MCF 10A (cell line): ENCODE data around the gene RRAS. TPM values are rescaled to one million over a fixed set of nuclear protein-coding genes. Genes with fewer than 3 reads are reported as not detected.

Source experiments
- BruUV-seq: library from RNA; stranded (reverse); fragments of 400-500 nt; replicated peaks from 2 replicates; lab custom pipeline; 2021; lab: Mats Ljungman, UMichigan
- CTCF ChIA-PET: fragments of 300-600 bp; sonication (Branson Sonifier 250); formaldehyde crosslinking; extraction: SDS; loops from one replicate; lab custom pipeline; 2021; ENCODE audit warnings: antibody characterized with exemption, inconsistent platforms; lab: Yijun Ruan, JAX
- POLR2A ChIA-PET: fragments of 300-600, 350-650 bp; sonication (Branson Sonifier 250); formaldehyde crosslinking; extraction: SDS; loops from one replicate; lab custom pipeline; 2020; ENCODE audit warnings: antibody characterized with exemption, inconsistent platforms; lab: Yijun Ruan, JAX
- DNase-seq: peaks from one replicate; pipeline ENCODE4 v3.0.0-alpha.2; 2018; ENCODE audit not compliant: unreplicated experiment
- H3K27ac Mint-ChIP-seq: one replicate; pipeline ENCODE4 v1.8.0; 2022; ENCODE audit warnings: mild to moderate bottlenecking, low read depth, mixed read lengths; ENCODE audit not compliant: unreplicated experiment
- H3K27me3 Mint-ChIP-seq: one replicate; pipeline ENCODE4 v1.8.0; 2022; ENCODE audit warnings: mixed read lengths; ENCODE audit not compliant: insufficient read depth, unreplicated experiment
- H3K36me3 Mint-ChIP-seq: one replicate; pipeline ENCODE4 v1.8.0; 2022; ENCODE audit warnings: mild to moderate bottlenecking, moderate library complexity, mixed read lengths; ENCODE audit not compliant: insufficient read depth, unreplicated experiment
- H3K4me1 Mint-ChIP-seq: one replicate; pipeline ENCODE4 v1.8.0; 2022; ENCODE audit warnings: mixed read lengths; ENCODE audit not compliant: insufficient read depth, unreplicated experiment
- H3K4me3 Mint-ChIP-seq: one replicate; pipeline ENCODE4 v1.8.0; 2022; ENCODE audit warnings: mild to moderate bottlenecking, moderate library complexity, mixed read lengths; ENCODE audit not compliant: unreplicated experiment
- H3K9me3 Mint-ChIP-seq: one replicate; pipeline ENCODE4 v1.8.0; 2022; ENCODE audit warnings: mixed read lengths; ENCODE audit not compliant: unreplicated experiment
- CTCF ChIP-seq: fragments of 200-600 bp; IDR thresholded peaks from one replicate; pipeline ENCODE4 v1.8.0; 2022; ENCODE audit warnings: antibody characterized with exemption, mild to moderate bottlenecking; ENCODE audit not compliant: unreplicated experiment
- intact Hi-C: fragments of 100-400 bp; cut with micrococcal nuclease; formaldehyde crosslinking; loops from 2 replicates; pipeline ENCODE4 v1.14.1; 2022
- total RNA-seq: library from RNA; stranded (reverse); gene quantifications from 2 replicates; pipeline ENCODE4 v1.2.3, GENCODE V29; 2022

The RRAS gene
- total RNA-seq, 1 experiment from 2014 or later = 37.6 TPM

GRCh38 chr19:49660338-49660961, 20.5 kb upstream of the RRAS start:
- BruUV-seq = no TSS peak

GRCh38 chr19:49658566-49659442, 18.9 kb upstream of the RRAS start:
- DNase-seq = no peak
- POLR2A ChIA-PET = interaction anchor here (11.4 kb wide), 1 partner anchor 17 kb away, joined by 167 read pairs; the partner anchor contains the start of genes RRAS and SCAF1
- no peaks in the 10 kb centered on the region for H3K4me1 Mint-ChIP-seq
- no peak overlapping the region for H3K4me3 Mint-ChIP-seq
- no peaks in the 10 kb centered on the region for H3K9me3 Mint-ChIP-seq
- BruUV-seq = no TSS peak
- H3K27ac Mint-ChIP-seq = no peak overlapping the region
- H3K27me3 Mint-ChIP-seq = no peaks in the 10 kb centered on the region
- intact Hi-C loops = no loop called here
- peaks cover 58% of the 10 kb centered on the region for H3K36me3 Mint-ChIP-seq
- CTCF ChIA-PET = interaction anchor here (1.0 kb wide), 1 partner anchor 89 kb away, joined by 4 read pairs; no protein-coding TSS in a partner anchor
- TF ChIP-seq CTCF = no peak

More at GRCh38 chr19:49660338-49660961, 20.5 kb upstream of the RRAS start:
- Mint-ChIP-seq H3K27me3 (no peaks in the 10 kb centered on the region), H3K36me3 (peaks cover 42% of the 10 kb centered on the region), H3K9me3 (no peaks in the 10 kb centered on the region), H3K4me3 (no peak overlapping the region), H3K4me1 (peaks cover 6% of the 10 kb centered on the region), H3K27ac (peak overlapping the region; percentile 27)
- no peak for TF ChIP-seq CTCF
- CTCF ChIA-PET = interaction anchor here (0.7 to 1.1 kb wide), 5 partner anchors 12 to 372 kb away, joined by 3 to 4 read pairs (median 3); no protein-coding TSS in a partner anchor
- intact Hi-C loops = no loop called here
- DNase-seq = no peak
- POLR2A ChIA-PET = interaction anchor here (0.9 to 11.4 kb wide), 3 partner anchors 12 to 171 kb away, joined by 3 to 167 read pairs (median 3); partner anchors contain the start of genes RRAS and SCAF1

GRCh38 chr19:49658139-49658517, 18.2 kb upstream of the RRAS start:
- no peak for DNase-seq
- H3K27me3 Mint-ChIP-seq = no peaks in the 10 kb centered on the region
- CTCF ChIA-PET = interaction anchor here (0.6 to 1.1 kb wide), 2 partner anchors 115 to 498 kb away, joined by 3 read pairs; no protein-coding TSS in a partner anchor
- peaks cover 58% of the 10 kb centered on the region for H3K36me3 Mint-ChIP-seq
- H3K4me3 Mint-ChIP-seq = no peak overlapping the region
- no peaks in the 10 kb centered on the region for H3K9me3 Mint-ChIP-seq
- BruUV-seq = TSS peak; percentile 44
- H3K27ac Mint-ChIP-seq = no peak overlapping the region
- POLR2A ChIA-PET = interaction anchor here (11.4 kb wide), 1 partner anchor 16 kb away, joined by 167 read pairs; the partner anchor contains the start of genes RRAS and SCAF1
- H3K4me1 Mint-ChIP-seq = no peaks in the 10 kb centered on the region
- no peak for TF ChIP-seq CTCF
- intact Hi-C loops = no loop called here
